HepG2 (cell line): ENCODE results near the gene PRMT7. TPM values are rescaled to one million over a fixed set of nuclear protein-coding genes. Genes with fewer than 3 reads are reported as not detected.

Source experiments
- ARID4A ChIP-seq: sonication (generic); formaldehyde crosslinking; IDR thresholded peaks from 2 replicates; pipeline ENCODE4 v1.5.0; 2020; ENCODE audit warnings: mild to moderate bottlenecking, missing genetic modification reagents, borderline replicate concordance
- ATF1 ChIP-seq: IDR thresholded peaks from 2 replicates; pipeline ENCODE4 v1.6.1; 2016; ENCODE audit warnings: mild to moderate bottlenecking, control low read depth
- DBP ChIP-seq: sonication (generic); formaldehyde crosslinking; IDR thresholded peaks from 2 replicates; pipeline ENCODE4 v1.4.0; 2020; ENCODE audit warnings: missing genetic modification reagents; ENCODE audit errors: not compliant biosample characterization
- FOXM1 ChIP-seq: sonication (generic); formaldehyde crosslinking; IDR thresholded peaks from 2 replicates; pipeline ENCODE4 v1.5.0; 2020; ENCODE audit warnings: missing genetic modification reagents
- GZF1 ChIP-seq: sonication (generic); formaldehyde crosslinking; IDR thresholded peaks from 2 replicates; pipeline ENCODE4 v1.5.1; 2020; ENCODE audit warnings: mild to moderate bottlenecking, missing genetic modification reagents
- HIC2 ChIP-seq: sonication (generic); formaldehyde crosslinking; IDR thresholded peaks from 2 replicates; pipeline ENCODE4 v1.9.0; 2022; ENCODE audit warnings: low read depth, missing genetic modification reagents
- KDM2A ChIP-seq: sonication (generic); formaldehyde crosslinking; IDR thresholded peaks from 2 replicates; pipeline ENCODE4 v1.4.0; 2020; ENCODE audit warnings: low read depth, missing genetic modification reagents, borderline replicate concordance
- KLF13 ChIP-seq: sonication (generic); formaldehyde crosslinking; IDR thresholded peaks from 2 replicates; pipeline ENCODE4 v1.4.0; 2020; ENCODE audit warnings: mild to moderate bottlenecking, missing genetic modification reagents
- MNT ChIP-seq: fragments of 450-650 bp; IDR thresholded peaks from 2 replicates; pipeline ENCODE4 v1.6.1; 2016
- MYC ChIP-seq: sonication (generic); formaldehyde crosslinking; IDR thresholded peaks from 2 replicates; pipeline ENCODE4 v1.9.0; 2021; ENCODE audit warnings: missing genetic modification reagents, borderline replicate concordance
- SCMH1 ChIP-seq: sonication (generic); formaldehyde crosslinking; IDR thresholded peaks from 2 replicates; pipeline ENCODE4 v1.9.0; 2021; ENCODE audit warnings: missing genetic modification reagents, mild to moderate bottlenecking, borderline replicate concordance
- TRIM24 ChIP-seq: sonication (generic); formaldehyde crosslinking; IDR thresholded peaks from 2 replicates; pipeline ENCODE4 v1.8.0; 2022; ENCODE audit warnings: mild to moderate bottlenecking, missing genetic modification reagents
- U2AF2 ChIP-seq: fragments of 200-400 bp; formaldehyde crosslinking; IDR thresholded peaks from 2 replicates; pipeline ENCODE4 v1.6.1; 2017; ENCODE audit warnings: low read depth, mild to moderate bottlenecking, low read length
- ZC3H4 ChIP-seq: sonication (generic); formaldehyde crosslinking; IDR thresholded peaks from 2 replicates; pipeline ENCODE4 v1.4.0; 2020; ENCODE audit warnings: missing genetic modification reagents, borderline replicate concordance
- ZFP36 ChIP-seq: fragments of 150-350 bp; IDR thresholded peaks from 2 replicates; pipeline ENCODE4 v1.6.1; 2018; ENCODE audit warnings: borderline replicate concordance, low read length, low read depth; ENCODE audit not compliant: partially characterized antibody
- ZMYM2 ChIP-seq: sonication (generic); formaldehyde crosslinking; IDR thresholded peaks from 2 replicates; pipeline ENCODE4 v1.8.0; 2022; ENCODE audit warnings: mild to moderate bottlenecking, missing genetic modification reagents
- ZMYM4 ChIP-seq: sonication (generic); formaldehyde crosslinking; IDR thresholded peaks from 2 replicates; pipeline ENCODE4 v1.8.1; 2023; ENCODE audit warnings: mild to moderate bottlenecking, missing genetic modification reagents
- ZNF547 ChIP-seq: sonication (generic); formaldehyde crosslinking; IDR thresholded peaks from 2 replicates; pipeline ENCODE4 v1.5.1; 2020; ENCODE audit warnings: mild to moderate bottlenecking, missing genetic modification reagents
- ZNF784 ChIP-seq: sonication (generic); formaldehyde crosslinking; IDR thresholded peaks from 2 replicates; pipeline ENCODE4 v1.5.1; 2020; ENCODE audit warnings: missing genetic modification reagents, mild to moderate bottlenecking, borderline replicate concordance
- polyA plus RNA-seq, 8 experiments: library from polyadenylated mRNA; depleted of rRNA in 3 of 8; stranded (reverse) in 7 of 8; unstranded in 1 of 8; fragments of >200 nt; fragmentation: Illumina TruSeq in 4 of 8; extraction: Trizol in 4 of 8; gene quantifications; 2 replicates each; pipeline versions ENCODE4 v1.2.1 to v1.2.3, GENCODE V29; 2011 to 2016; ENCODE audit warnings: low read depth in 4 of 8, missing spikeins in 1 of 8, mixed read lengths in 1 of 8; ENCODE audit not compliant: insufficient read depth in 1 of 8
- total RNA-seq, 5 experiments: library from RNA; depleted of rRNA; stranded (reverse); fragments of >200 nt; fragmentation: Illumina TruSeq; extraction: Trizol; gene quantifications; 2 replicates each; pipeline ENCODE4 v1.2.3, GENCODE V29; 2016; ENCODE audit warnings: low read depth in 1 of 5

Gene PRMT7
- total and polyA plus RNA-seq, 2 of the 13 experiments (the other 11 are each of a cell fraction or from before 2014, with no cell fraction given) = 47.5 to 55.0 TPM

GRCh38 chr16:68264128-68265077, 46.4 kb upstream of the PRMT7 start, which contains the start of gene SLC7A6 (continued):
- TF ChIP-seq ARID4A (CRISPR knock-in tag) (no peak), ZNF547 (CRISPR knock-in tag) (0 out of 2 replicates have a peak, but pooled peaks have one; percentile 22), U2AF2 (no peak), KLF13 (CRISPR knock-in tag) (peak; percentile 85), ATF1 (no peak), MYC (CRISPR knock-in tag) (peak; percentile 58), ZMYM4 (CRISPR knock-in tag) (no peak; the same call in 1 of the 2 replicates), ZMYM2 (CRISPR knock-in tag) (no peak), GZF1 (CRISPR knock-in tag) (no peak), ZNF784 (CRISPR knock-in tag) (no peak; the same call in 1 of the 2 replicates), HIC2 (CRISPR knock-in tag) (no peak; the same call in 1 of the 2 replicates), ZFP36 (no peak), MNT (no peak), DBP (CRISPR knock-in tag) (no peak), TRIM24 (CRISPR knock-in tag) (no peak), SCMH1 (no peak), ZC3H4 (CRISPR knock-in tag) (peak; percentile 97), FOXM1 (CRISPR knock-in tag) (no peak), KDM2A (CRISPR knock-in tag) (peak; percentile 91)
